Activated CD4-positive, alpha-beta memory T cell treated with anti-CD3 and anti-CD28 coated beads, Interleukin-2, amount 10 ng/mL, durations not matched to agents 7 days and 5 days (primary cell): ENCODE results near the gene PARP1. TPM values are rescaled to one million over a fixed set of nuclear protein-coding genes. Genes with fewer than 3 reads are reported as not detected.

ENCODE experiments used
- CTCF ChIA-PET: fragments of 350-600 bp; sonication (Branson Sonifier 250); formaldehyde crosslinking; loops from one replicate; lab custom pipeline; 2021; ENCODE audit warnings: antibody characterized with exemption, inconsistent platforms; lab: Charles Lee
- POLR2A ChIA-PET: fragments of 350-600 bp; sonication (Branson Sonifier 250); formaldehyde crosslinking; loops from one replicate; lab custom pipeline; 2021; ENCODE audit warnings: antibody characterized with exemption; lab: Charles Lee
- DNase-seq: peaks from one replicate; pipeline ENCODE4 v3.0.0-alpha.2; 2020
- H3K27ac Mint-ChIP-seq: one replicate; pipeline ENCODE4 v1.8.0; 2021; ENCODE audit warnings: mild to moderate bottlenecking, mixed read lengths
- H3K27me3 Mint-ChIP-seq: one replicate; pipeline ENCODE4 v1.8.0; 2021; ENCODE audit warnings: mixed read lengths
- H3K36me3 Mint-ChIP-seq: one replicate; pipeline ENCODE4 v1.8.0; 2021; ENCODE audit warnings: low read depth, mixed read lengths
- H3K4me1 Mint-ChIP-seq: one replicate; pipeline ENCODE4 v1.8.0; 2021; ENCODE audit warnings: mixed read lengths
- H3K4me3 Mint-ChIP-seq: one replicate; pipeline ENCODE4 v1.8.0; 2021; ENCODE audit warnings: mild to moderate bottlenecking, mixed read lengths
- H3K9me3 Mint-ChIP-seq: one replicate; pipeline ENCODE4 v1.8.0; 2021; ENCODE audit warnings: mixed read lengths
- total RNA-seq, 2 experiments: library from RNA; stranded (reverse); gene quantifications; one replicate each; pipeline ENCODE4 v1.2.3, GENCODE V29; 2021

The PARP1 gene
- total RNA-seq, 2 experiments from 2014 or later, result 191 to 194 TPM

GRCh38 chr1:226325178-226325577 lies 82.7 kb downstream of the PARP1 start:
- POLR2A ChIA-PET, result interaction anchor here (1.1 kb wide), 1 partner anchor 14 kb away, joined by 3 read pairs; no protein-coding TSS in a partner anchor
- H3K27me3 Mint-ChIP-seq, result peaks cover 6% of the 10 kb centered on the region
- no peak for DNase-seq
- peaks cover 7% of the 10 kb centered on the region for H3K4me1 Mint-ChIP-seq
- CTCF ChIA-PET, result interaction anchor here (0.6 to 1.5 kb wide), 2 partner anchors 8 to 262 kb away, joined by 4 to 8 read pairs; no protein-coding TSS in a partner anchor
- H3K36me3 Mint-ChIP-seq, result no peaks in the 10 kb centered on the region
- no peak overlapping the region for H3K4me3 Mint-ChIP-seq
- H3K9me3 Mint-ChIP-seq, result no peaks in the 10 kb centered on the region
- H3K27ac Mint-ChIP-seq, result no peak overlapping the region

GRCh38 chr1:226324479-226324878 lies 83.4 kb downstream of the PARP1 start:
- ChIA-PET CTCF (interaction anchor here (0.6 to 1.9 kb wide), 4 partner anchors 9 to 261 kb away, joined by 3 to 10 read pairs (median 6); no protein-coding TSS in a partner anchor), POLR2A (no interaction called here)
- H3K4me3 Mint-ChIP-seq, result no peak overlapping the region
- H3K9me3 Mint-ChIP-seq, result no peaks in the 10 kb centered on the region
- H3K4me1 Mint-ChIP-seq, result peaks cover 7% of the 10 kb centered on the region
- H3K27me3 Mint-ChIP-seq, result peaks cover 6% of the 10 kb centered on the region
- DNase-seq, result no peak
- no peak overlapping the region for H3K27ac Mint-ChIP-seq
- H3K36me3 Mint-ChIP-seq, result no peaks in the 10 kb centered on the region

DNA sequence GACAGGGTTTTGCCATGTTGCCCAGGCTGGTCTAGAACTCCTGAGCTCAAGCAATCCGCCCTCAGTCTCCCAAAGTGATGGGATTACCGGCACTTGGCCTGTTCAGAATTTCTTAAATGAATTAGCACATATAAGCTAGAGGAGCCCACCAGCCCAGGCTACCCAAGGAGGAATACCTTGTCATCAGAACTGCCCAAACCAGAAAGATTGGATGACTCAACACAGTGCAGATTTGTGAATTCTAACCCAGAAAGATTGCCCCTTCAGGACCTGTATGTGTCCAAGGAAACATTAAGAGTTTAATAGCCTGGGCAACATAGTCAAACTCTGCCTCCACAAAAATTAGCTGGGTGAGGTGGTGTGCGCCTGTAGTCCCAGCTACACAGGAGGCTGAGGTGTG lies 84.9 kb downstream of the PARP1 start:
- ChIA-PET CTCF (interaction anchor here (0.9 to 1.9 kb wide), 3 partner anchors 10 to 21 kb away, joined by 3 to 10 read pairs (median 3); no protein-coding TSS in a partner anchor), POLR2A (interaction anchor here (1.3 kb wide), 1 partner anchor 14 kb away, joined by 3 read pairs; the partner anchor contains the start of gene LIN9)
- Mint-ChIP-seq H3K27ac (no peak overlapping the region), H3K4me3 (no peak overlapping the region), H3K27me3 (peaks cover 11% of the 10 kb centered on the region), H3K4me1 (peaks cover 6% of the 10 kb centered on the region), H3K9me3 (no peaks in the 10 kb centered on the region), H3K36me3 (no peaks in the 10 kb centered on the region)
- no peak for DNase-seq

DNA sequence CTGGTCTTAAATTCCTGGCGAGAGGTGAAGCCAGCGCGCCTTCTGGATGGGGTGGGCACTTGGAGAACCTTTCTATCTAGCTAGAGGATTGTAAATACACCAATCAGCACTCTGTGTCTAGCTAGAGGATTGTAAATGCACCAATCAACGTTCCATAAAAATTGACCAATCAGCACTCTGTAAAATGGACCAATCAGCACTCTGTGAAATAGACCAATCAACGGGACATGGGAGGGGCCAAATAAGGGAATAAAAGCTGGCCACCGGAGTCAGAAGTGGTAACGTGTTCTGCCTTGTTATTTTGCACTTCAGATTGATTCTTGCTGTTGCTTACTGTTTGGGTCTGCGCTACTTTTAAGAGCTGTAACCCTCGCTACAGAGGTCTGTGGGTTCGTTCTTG lies 87.0 kb downstream of the PARP1 start:
- POLR2A ChIA-PET, result interaction anchor here (0.8 kb wide), 1 partner anchor 12 kb away, joined by 3 read pairs; the partner anchor contains the start of gene LIN9
- no peak for DNase-seq
- Mint-ChIP-seq H3K4me1 (no peaks in the 10 kb centered on the region), H3K27ac (no peak overlapping the region), H3K27me3 (peaks cover 21% of the 10 kb centered on the region), H3K36me3 (no peaks in the 10 kb centered on the region), H3K9me3 (no peaks in the 10 kb centered on the region), H3K4me3 (no peak overlapping the region)
- CTCF ChIA-PET, result interaction anchor here (1.2 kb wide), 1 partner anchor 12 kb away, joined by 7 read pairs; no protein-coding TSS in a partner anchor

DNA sequence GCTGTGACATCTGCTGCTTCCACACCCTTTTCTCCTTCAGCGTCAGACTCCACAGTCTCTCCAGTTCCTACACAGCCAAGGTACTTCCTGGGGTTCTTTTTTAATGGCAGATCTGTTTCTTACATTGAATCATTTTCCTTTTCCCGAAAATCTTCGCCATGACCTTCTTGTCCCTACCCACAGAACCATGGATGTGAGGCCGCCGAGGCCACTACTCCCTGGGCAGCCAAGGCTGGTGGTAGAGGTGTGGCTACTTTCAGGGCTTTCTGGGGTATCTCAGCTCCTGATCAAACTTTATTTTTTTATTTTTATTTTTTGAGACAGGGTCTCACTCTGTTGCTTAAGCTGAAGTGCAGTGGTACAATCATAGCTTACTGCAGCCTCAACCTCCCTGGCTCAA lies 89.4 kb downstream of the PARP1 start:
- no peaks in the 10 kb centered on the region for H3K4me1 Mint-ChIP-seq
- ChIA-PET POLR2A (interaction anchor here (1.4 kb wide), 1 partner anchor 9 kb away, joined by 4 read pairs; the partner anchor contains the start of gene LIN9), CTCF (interaction anchor here (0.9 kb wide), 1 partner anchor 9 kb away, joined by 4 read pairs; no protein-coding TSS in a partner anchor)
- no peaks in the 10 kb centered on the region for H3K36me3 Mint-ChIP-seq
- no peak overlapping the region for H3K27ac Mint-ChIP-seq
- H3K4me3 Mint-ChIP-seq, result no peak overlapping the region
- peaks cover 41% of the 10 kb centered on the region for H3K27me3 Mint-ChIP-seq
- no peak for DNase-seq
- H3K9me3 Mint-ChIP-seq, result no peaks in the 10 kb centered on the region

- ChIA-PET POLR2A (interaction anchor here (1.0 kb wide), 1 partner anchor 10 kb away, joined by 3 read pairs; no protein-coding TSS in a partner anchor), CTCF (interaction anchor here (1.3 kb wide), 1 partner anchor 19 kb away, joined by 6 read pairs; no protein-coding TSS in a partner anchor)
- peaks cover 9% of the 10 kb centered on the region for H3K4me1 Mint-ChIP-seq
- DNase-seq, result no peak
- no peaks in the 10 kb centered on the region for H3K36me3 Mint-ChIP-seq
- H3K9me3 Mint-ChIP-seq, result no peaks in the 10 kb centered on the region
- peaks cover 43% of the 10 kb centered on the region for H3K27me3 Mint-ChIP-seq
- no peak overlapping the region for H3K4me3 Mint-ChIP-seq
- H3K27ac Mint-ChIP-seq, result no peak overlapping the region
These were observed 93.8 kb downstream of the PARP1 start for GRCh38 chr1:226314055-226314454.

GRCh38 chr1:226312065-226312464 lies 95.8 kb downstream of the PARP1 start:
- no peaks in the 10 kb centered on the region for H3K9me3 Mint-ChIP-seq
- peaks cover 20% of the 10 kb centered on the region for H3K4me1 Mint-ChIP-seq
- DNase-seq, result no peak
- H3K27me3 Mint-ChIP-seq, result peaks cover 36% of the 10 kb centered on the region
- H3K27ac Mint-ChIP-seq, result no peak overlapping the region
- CTCF ChIA-PET, result interaction anchor here (0.8 to 3.6 kb wide), 3 partner anchors 21 to 186 kb away, joined by 3 to 41 read pairs (median 14); no protein-coding TSS in a partner anchor
- H3K4me3 Mint-ChIP-seq, result no peak overlapping the region
- H3K36me3 Mint-ChIP-seq, result no peaks in the 10 kb centered on the region
- POLR2A ChIA-PET, result no interaction called here

DNA sequence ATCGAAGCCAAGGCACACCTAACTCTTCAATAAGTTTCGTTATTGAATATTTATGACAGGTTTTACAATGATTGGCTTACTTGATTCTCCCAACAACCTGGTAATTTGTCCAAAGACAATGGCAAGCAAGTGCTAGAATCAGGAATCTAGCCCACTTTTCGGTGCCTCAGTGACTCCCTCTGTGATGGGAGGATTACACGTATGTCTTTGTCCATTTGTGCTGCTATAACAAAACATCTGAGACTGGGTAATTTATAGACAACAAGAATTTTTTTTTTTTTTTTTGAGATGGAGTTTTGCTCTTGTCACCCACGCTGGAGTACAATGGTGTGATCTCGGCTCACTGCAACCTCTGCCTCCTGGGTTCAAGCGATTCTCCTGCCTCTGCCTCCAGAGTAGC lies 96.5 kb downstream of the PARP1 start:
- DNase-seq, result no peak
- POLR2A ChIA-PET, result interaction anchor here (1.1 to 2.9 kb wide), 3 partner anchors 14 to 312 kb away, joined by 3 to 12 read pairs (median 4); partner anchors contain the start of gene SDE2
- Mint-ChIP-seq H3K4me1 (peaks cover 23% of the 10 kb centered on the region), H3K9me3 (no peaks in the 10 kb centered on the region), H3K27me3 (peaks cover 34% of the 10 kb centered on the region), H3K27ac (no peak overlapping the region), H3K36me3 (no peaks in the 10 kb centered on the region), H3K4me3 (no peak overlapping the region)
- CTCF ChIA-PET, result interaction anchor here (1.6 to 3.6 kb wide), 3 partner anchors 22 to 186 kb away, joined by 3 to 41 read pairs (median 14); no protein-coding TSS in a partner anchor

Other genes with a start within 250 kb of the PARP1 start
- 10 to 100 TPM; 22.5 to 24.6 TPM for gene ACBD3, start 221.4 kb downstream of the PARP1 start, total RNA-seq
- gene MIXL1, start 184.4 kb downstream of the PARP1 start, total RNA-seq, result not detected
- 10 to 100 TPM; 10.4 to 11.5 TPM for gene LIN9, start 98.9 kb downstream of the PARP1 start, total RNA-seq
- gene STUM, start 140.7 kb upstream of the PARP1 start, total RNA-seq, result not detected